Panc1 (cell line): ENCODE data around the gene TRAPPC2L.

Experiments
- CTCF ChIP-seq: fragments of 450-650 bp; IDR thresholded peaks from 2 replicates; pipeline ENCODE4 v1.5.1; 2017; ENCODE audit warnings: mild to moderate bottlenecking
- POLR2AphosphoS5 ChIP-seq: IDR thresholded peaks from 2 replicates; pipeline ENCODE4 v1.6.1; 2012; ENCODE audit warnings: mild to moderate bottlenecking, low read depth, low read length, moderate library complexity
- REST ChIP-seq, 2 experiments: IDR thresholded peaks; 2 replicates each; pipeline ENCODE4 v1.6.1; 2011 to 2012; ENCODE audit warnings: low read depth in 2 of 2, control low read depth in 1 of 2, low read length in 1 of 2, mild to moderate bottlenecking in 1 of 2, moderate library complexity in 1 of 2; ENCODE audit not compliant: insufficient read depth in 1 of 2
- SIN3A ChIP-seq: IDR thresholded peaks from 2 replicates; pipeline ENCODE4 v1.6.1; 2012; ENCODE audit warnings: low read depth, mild to moderate bottlenecking, low read length, moderate library complexity, borderline replicate concordance; ENCODE audit not compliant: insufficient read depth
- TCF7L2 ChIP-seq: IDR thresholded peaks from 2 replicates; pipeline ENCODE4 v1.6.1; 2011; ENCODE audit warnings: mild to moderate bottlenecking, low read depth, low read length, inconsistent platforms

- TF ChIP-seq CTCF (no peak), POLR2AphosphoS5 (no peak), TCF7L2 (no peak), SIN3A (no peak), REST (IDR thresholded peaks at IDR 0.05; ENCODE audit: insufficient read depth in 1 of 2, low read depth in 2 of 2, low read length in 1 of 2) (no peak)
Measured at GRCh38 chr16:88869673-88869980, 12.7 kb downstream of the TRAPPC2L start.
